ENCODE measurements around the gene IKBKE.

Gene IKBKE

DNA sequence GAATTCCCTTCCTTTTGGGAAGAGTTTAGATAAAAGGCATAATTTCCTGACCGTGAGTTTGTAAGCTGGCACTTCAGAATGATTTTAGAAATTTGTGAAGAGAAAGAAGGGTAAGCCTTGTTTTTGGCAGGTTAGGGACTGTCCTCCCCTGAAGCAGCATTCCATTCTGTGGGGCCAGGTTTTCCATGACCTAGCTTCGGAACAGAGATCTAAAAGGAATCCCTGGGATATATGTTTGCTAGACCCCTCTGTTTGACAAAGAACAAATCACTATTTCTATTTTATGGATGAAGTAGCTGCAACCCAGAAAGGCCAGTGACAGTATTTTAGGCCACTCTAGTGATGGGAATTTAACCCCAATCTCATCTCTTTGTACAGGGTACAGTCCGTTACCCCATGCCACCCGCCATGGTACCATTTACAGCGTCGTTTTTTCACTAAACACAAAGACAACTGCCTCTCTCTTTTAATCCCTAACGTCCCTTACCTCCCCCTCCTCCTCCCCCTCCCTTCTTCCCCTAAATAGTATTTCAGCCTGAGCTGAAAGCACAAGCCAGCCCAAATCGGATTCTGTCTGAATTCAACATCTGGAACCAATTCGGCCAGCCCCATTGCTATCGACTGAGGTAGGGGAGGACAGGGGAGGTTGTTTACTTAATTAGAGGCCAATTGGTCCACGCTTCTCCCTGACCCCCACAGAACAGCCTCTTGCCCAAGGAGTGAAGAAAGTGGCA is 23.4 kb upstream of the IKBKE start:
- DNase-seq (ENCODE audit: low read depth): no peak
- no peak overlapping the region for H3K4me3 ChIP-seq (ENCODE audit: low read depth, low read length)
- TF ChIP-seq, protein P1, sequence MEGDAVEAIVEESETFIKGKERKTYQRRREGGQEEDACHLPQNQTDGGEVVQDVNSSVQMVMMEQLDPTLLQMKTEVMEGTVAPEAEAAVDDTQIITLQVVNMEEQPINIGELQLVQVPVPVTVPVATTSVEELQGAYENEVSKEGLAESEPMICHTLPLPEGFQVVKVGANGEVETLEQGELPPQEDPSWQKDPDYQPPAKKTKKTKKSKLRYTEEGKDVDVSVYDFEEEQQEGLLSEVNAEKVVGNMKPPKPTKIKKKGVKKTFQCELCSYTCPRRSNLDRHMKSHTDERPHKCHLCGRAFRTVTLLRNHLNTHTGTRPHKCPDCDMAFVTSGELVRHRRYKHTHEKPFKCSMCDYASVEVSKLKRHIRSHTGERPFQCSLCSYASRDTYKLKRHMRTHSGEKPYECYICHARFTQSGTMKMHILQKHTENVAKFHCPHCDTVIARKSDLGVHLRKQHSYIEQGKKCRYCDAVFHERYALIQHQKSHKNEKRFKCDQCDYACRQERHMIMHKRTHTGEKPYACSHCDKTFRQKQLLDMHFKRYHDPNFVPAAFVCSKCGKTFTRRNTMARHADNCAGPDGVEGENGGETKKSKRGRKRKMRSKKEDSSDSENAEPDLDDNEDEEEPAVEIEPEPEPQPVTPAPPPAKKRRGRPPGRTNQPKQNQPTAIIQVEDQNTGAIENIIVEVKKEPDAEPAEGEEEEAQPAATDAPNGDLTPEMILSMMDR (IDR thresholded peaks at IDR 0.05; ENCODE audit: insufficient read depth, low read depth, low read length, missing control alignments): no peak

DNA sequence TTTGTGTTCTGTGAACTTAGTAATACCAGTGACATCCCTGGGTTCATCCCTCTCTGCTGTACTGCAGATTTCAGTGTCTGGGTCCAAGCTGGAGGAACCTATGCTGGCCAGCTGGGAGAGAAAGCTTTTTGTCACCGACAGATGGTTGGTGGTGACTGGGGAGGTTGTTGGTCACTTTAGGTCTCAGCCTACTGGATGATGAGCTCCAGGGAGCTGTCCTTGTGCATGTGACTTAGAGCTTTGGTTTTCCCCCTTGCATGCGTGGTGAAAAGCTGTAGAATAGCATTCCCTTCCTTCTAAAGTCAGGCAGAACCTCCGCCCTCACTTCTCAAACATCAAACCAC is 22.9 kb upstream of the IKBKE start:
- TF ChIP-seq, protein P1 (IDR thresholded peaks at IDR 0.05; ENCODE audit: insufficient read depth, low read depth, low read length, missing control alignments): no peak
- no peak for DNase-seq (ENCODE audit: low read depth)
- no peak overlapping the region for H3K4me3 ChIP-seq (ENCODE audit: low read depth, low read length)

DNA sequence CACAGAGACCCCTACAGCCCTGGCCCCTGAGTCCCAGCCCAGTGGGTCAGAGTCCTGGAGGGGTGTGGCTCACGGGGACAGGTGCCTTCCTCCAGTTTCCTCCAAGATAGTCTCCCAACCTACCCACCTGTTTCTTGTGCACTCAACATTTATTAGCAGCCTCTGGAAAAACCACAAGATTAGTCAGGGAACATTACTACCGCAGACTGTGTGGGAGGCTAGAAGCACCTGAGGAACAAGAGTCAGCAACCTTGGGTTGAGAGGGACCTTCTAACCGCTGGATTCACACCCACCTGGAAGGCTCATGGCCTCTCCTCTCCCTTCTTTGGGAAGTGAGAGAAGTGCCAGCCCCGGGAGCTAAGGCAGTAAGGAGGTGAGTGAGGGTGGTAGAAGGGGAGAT is 22.5 kb upstream of the IKBKE start:
- no peak overlapping the region for H3K4me3 ChIP-seq (ENCODE audit: low read depth, low read length)
- DNase-seq (ENCODE audit: low read depth): no peak
- TF ChIP-seq, protein P1 (IDR thresholded peaks at IDR 0.05; ENCODE audit: insufficient read depth, low read depth, low read length, missing control alignments): no peak

DNA sequence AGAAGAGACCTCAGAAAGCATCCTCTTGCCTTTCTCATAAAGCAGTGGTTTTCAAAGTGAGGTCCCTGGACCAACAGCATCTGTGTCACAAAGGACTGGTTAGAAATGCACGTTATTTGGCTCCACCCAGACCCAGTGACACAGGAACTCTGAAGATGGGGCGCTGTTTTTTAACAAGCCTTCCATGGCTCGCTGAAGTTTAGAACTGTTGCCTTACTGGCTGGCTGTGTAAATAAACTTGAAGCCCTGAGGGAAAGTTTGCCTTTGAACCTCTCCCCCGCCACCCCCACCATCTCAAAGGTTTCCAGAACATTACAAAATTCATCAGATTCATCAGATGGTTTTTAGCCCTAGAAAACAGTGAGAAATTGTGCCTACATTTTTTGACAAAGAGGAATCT is 21.8 kb upstream of the IKBKE start:
- no peak for DNase-seq (ENCODE audit: low read depth)
- H3K4me3 ChIP-seq (ENCODE audit: low read depth, low read length): no peak overlapping the region
- TF ChIP-seq, protein P1 (IDR thresholded peaks at IDR 0.05; ENCODE audit: insufficient read depth, low read depth, low read length, missing control alignments): no peak

DNA sequence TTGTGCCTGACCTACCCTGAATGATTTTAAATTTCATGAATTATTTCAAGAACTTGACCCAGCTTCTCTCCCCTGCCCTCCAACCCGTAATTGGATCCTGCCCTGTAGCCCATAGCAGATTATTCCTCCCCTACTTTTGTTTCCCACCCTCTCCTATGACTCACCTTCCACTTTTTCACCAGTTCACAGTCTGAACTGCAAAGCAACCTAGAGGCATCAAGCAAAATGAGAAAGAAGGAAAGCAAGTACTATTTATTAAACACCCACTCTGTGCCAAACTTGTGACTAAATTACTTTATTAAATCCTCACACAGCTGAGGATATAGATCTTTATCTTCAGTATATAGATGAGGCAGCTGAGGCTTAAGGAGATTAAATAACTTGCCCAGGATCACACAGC is 20.7 kb upstream of the IKBKE start:
- TF ChIP-seq, protein P1 (IDR thresholded peaks at IDR 0.05; ENCODE audit: insufficient read depth, low read depth, low read length, missing control alignments): no peak
- no peak for DNase-seq (ENCODE audit: low read depth)
- H3K4me3 ChIP-seq (ENCODE audit: low read depth, low read length): no peak overlapping the region

DNA sequence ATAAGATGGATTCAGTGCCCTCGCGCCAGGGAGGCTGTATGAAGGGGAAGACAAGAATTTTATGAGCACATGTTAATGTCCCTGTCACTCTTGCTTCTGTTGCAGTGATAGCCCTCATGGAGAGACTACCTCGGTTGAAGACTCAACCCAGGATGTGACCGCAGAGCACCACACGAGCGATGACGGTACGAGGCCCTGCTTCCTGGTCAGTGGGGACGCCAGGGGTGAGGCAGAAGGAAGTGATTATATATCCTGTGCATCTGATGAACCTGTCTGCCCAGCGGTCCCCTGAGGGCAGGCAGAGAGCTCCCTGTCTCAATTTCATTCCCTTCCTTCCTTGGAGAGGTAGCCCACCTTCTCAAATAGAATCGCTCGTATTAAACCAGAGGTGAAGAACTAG is 20.0 kb upstream of the IKBKE start:
- TF ChIP-seq, protein P1 (IDR thresholded peaks at IDR 0.05; ENCODE audit: insufficient read depth, low read depth, low read length, missing control alignments): no peak
- no peak for DNase-seq (ENCODE audit: low read depth)
- no peak overlapping the region for H3K4me3 ChIP-seq (ENCODE audit: low read depth, low read length)

DNA sequence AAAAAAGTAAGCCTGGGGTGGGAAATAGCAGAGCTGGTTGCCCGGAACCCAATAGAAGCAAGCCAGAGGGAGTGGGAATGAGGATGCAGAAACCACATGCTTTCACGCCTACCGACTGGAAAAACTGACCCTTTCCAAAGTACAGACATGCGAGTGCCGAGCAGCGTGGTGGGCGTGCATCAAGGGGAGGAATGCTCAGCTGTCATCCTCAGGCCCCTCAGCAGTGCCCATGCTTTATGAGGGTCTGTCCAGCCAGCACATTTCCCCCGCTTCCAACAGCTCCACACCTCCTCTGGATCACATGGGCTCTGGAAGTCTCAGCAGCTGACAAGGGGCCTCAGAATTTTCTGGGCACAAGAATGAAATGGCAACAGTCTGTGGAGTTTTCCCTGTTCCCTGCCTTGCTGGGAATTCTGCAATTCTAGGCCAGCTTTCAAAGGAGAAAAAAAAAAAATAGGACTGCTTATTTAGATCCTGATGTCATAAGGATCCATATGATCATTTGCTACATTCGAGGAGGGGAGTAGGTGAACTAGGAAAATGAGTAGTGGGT is 19.1 kb upstream of the IKBKE start:
- DNase-seq (ENCODE audit: low read depth): no peak
- TF ChIP-seq, protein P1 (IDR thresholded peaks at IDR 0.05; ENCODE audit: insufficient read depth, low read depth, low read length, missing control alignments): no peak
- H3K4me3 ChIP-seq (ENCODE audit: low read depth, low read length): no peak overlapping the region

Measured in GM12865 (cell line).